NCI-H2227 treated with DMSO at 0.1 percent for 48 hours (cell line): ENCODE results near the gene FITM1.
A peak's percentile ranks its signal among the peaks of the same experiment; 100 is the strongest.

Experiments used
- DNase-seq: peaks from one replicate; lab custom pipeline; 2025; lab: John Stamatoyannopoulos, UW

FITM1 gene

DNA sequence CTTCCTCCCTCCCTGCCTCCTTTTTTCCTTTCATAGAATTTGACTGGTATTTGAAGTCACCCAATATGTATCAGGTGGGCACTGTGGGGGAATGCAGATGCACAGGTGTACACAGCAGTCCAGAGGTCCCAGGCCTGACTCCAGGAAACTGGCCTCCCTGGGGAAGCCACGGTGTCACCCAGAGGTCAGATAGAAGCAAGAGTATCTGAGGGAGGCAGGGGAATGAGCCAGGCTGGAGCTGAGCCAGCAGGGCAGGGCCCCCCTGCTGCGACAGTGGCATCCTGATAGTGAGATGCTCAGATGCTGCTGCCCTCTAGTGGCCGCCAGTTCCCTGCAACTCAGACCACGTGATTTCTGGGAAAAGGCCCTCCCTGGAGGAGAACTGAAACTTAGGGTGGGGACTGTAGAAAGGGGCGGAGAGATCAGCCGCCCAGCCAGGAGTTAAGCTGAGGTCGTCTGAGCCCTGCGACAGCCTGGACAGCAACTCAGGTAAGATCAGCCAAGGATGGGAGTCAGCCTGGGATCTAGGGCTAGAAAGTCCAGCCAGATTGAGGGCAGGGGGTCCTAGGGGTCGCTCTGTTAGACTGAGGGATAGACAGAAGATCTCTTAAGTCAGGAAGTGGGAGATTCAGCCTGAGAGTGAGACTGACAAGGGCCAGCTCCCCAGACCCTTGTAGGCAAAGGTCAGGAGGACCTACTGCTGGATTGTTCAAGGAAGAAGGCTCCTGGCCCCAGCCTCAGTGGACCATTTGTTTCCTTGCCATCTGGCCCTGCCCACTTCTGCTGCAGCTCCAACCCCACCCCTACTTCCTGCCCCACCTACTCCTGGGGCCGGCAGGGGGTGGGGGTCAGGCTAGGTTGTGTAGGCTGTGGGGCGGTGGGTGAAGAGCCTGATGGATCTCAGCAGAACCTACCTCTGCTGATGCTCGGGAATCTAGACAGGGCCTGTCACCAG, 30.7 kb downstream of the FITM1 start, which contains the start of gene IRF9:
TSS of gene IRF9 (plus strand) at position 416 of the 955 bp plus-strand sequence. CDS start 880 bp downstream, outside the sequence.
- DNase-seq, result peak; percentile 93

DNA sequence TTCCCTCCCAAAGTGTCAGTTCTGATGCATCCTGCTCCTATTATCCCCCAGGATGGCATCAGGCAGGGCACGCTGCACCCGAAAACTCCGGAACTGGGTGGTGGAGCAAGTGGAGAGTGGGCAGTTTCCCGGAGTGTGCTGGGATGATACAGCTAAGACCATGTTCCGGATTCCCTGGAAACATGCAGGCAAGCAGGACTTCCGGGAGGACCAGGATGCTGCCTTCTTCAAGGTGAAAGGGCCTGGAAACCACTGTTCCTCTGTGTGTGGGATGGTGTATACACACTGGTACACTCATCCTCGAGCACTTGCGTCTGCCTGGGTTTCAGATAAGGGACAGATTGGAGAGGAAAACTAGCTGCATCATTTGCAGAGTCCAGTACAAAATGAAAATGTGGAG, 31.6 kb downstream of the FITM1 start:
- no peak for DNase-seq

GRCh38 chr14:24164518-24164991, 34.1 kb downstream of the FITM1 start:
- no peak for DNase-seq

- DNase-seq, result no peak
Measured at GRCh38 chr14:24165785-24166184, 35.3 kb downstream of the FITM1 start.

DNA sequence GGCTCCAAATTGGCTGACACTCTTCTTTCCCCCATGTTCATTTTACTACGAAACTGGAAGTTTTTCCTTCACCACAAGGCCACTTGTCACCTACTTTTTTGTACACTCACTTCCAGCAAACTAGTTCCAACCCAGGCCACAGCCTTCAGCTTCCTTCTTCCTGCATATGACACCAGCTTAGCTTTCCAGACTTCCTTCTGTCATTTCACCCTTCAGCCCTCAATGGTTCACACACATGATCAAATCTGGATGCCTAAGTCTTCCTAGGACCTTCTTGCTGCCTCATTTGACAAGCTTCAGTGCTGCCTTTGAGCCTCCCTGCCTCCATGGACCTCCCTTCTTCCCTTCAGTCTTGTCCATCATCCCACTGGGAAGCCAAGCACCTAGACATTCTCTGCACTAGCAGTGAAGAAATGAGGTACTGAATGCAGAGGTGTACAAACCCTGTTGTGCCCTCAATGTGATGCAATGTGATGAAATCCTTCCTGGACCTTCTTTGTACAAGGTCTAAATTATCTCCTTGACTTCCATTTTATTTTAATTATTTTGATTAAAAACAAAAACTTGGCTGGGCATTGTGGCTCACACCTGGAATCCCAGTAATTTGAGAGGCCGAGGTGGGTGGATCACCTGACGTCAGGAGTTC, 37.1 kb downstream of the FITM1 start:
- no peak for DNase-seq

GRCh38 chr14:24171422-24172260, 41.2 kb downstream of the FITM1 start, which contains the start of gene REC8:
TSS of gene REC8 (plus strand) at chr14:24172080. CDS start at chr14:24172553, 473 bp downstream.
- DNase-seq, result peak; percentile 98

GRCh38 chr14:24172261-24172860, 41.9 kb downstream of the FITM1 start:
- DNase-seq, result no peak

DNA sequence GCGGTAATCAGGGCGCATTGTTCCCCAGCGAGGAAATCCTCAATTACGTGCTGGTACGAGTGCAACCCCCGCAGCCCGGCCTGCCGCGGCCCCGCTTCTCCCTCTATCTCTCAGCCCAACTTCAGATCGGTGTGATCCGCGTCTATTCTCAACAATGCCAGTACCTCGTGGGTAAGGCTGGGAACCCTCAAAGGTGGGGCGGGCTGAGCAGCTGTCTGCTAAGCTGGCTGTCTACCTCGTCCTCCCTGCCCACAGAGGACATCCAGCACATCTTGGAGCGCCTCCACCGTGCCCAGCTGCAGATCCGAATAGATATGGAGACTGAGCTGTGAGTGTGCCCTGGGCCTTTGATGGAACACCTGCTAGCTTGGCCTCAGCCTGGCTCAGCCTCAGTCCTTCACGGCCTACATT, 42.4 kb downstream of the FITM1 start:
- no peak for DNase-seq

DNA sequence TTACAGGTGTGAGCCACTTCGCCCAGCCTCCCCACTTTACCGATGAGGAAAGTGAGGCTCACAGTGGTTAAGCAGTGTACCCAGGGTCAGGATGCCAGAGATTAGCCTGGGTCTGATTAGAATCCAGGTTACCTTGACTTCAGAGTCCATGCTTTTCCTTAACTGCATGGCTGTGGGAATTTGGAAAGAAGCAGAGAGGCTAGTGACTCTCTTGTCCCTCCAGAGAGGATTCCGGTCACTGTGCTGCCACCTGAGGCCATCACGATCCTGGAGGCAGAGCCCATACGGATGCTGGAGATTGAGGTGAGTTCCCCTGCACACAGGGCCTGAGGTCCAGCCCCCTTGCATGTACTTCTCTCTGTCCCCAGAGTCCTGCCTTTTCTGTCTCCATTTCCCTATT, 46.1 kb downstream of the FITM1 start:
- no peak for DNase-seq

DNA sequence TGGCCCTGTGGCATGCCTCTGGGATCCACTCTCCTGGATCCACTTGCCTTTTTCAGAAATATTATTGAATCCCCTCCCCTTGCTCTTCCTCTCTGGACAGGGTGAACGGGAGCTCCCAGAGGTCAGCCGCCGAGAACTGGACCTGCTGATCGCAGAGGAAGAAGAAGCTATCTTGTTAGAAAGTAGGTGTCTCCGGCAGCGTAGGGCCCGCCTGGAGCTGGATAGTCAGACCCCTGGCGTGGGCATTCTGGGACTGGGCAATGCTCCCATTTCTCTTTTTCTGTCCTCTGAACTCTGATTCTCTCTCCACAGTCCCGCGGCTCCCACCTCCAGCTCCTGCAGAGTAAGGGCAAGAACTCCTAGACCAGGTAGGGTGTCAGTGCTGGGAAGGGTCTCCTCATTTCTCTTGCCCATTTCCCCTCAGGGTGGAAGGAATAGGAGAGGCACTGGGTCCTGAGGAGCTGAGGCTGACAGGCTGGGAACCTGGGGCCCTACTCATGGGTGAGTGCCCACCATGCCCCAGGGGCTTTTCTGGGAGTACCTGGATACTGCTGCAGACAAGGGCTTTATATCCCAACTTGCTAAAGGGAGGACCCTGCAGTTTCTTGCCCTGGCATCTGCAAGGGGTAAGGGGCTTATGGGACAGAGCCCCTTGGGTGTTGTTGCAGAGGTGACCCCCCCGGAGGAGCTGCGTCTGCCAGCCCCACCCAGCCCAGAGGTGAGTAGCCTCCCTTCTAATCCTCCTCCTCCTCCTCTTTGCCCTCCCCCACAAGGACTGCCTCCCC, 46.8 kb downstream of the FITM1 start:
- DNase-seq, result no peak

DNA sequence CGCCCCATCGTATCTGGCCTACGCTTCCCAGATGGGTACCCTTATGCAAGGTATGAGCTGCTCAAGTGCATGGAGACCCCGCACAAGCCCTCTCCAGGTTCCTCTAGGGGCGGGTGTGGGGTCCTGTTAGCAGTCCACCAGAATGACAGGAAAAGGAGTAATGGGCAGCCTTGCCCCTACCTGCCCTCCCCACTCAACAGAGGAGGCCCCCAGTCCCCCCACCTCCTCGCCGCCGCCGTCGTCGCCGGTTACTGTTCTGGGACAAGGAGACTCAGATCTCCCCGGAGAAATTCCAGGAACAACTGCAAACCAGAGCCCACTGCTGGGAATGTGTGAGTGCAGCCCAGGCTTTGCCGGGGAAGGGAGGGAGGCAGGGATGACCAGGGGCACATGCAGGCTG, 47.4 kb downstream of the FITM1 start:
- no peak for DNase-seq

- DNase-seq, result no peak
Measured at GRCh38 chr14:24178399-24179178, 48.1 kb downstream of the FITM1 start.

- DNase-seq, result no peak
Measured at GRCh38 chr14:24179294-24179960, 49.0 kb downstream of the FITM1 start.

DNA sequence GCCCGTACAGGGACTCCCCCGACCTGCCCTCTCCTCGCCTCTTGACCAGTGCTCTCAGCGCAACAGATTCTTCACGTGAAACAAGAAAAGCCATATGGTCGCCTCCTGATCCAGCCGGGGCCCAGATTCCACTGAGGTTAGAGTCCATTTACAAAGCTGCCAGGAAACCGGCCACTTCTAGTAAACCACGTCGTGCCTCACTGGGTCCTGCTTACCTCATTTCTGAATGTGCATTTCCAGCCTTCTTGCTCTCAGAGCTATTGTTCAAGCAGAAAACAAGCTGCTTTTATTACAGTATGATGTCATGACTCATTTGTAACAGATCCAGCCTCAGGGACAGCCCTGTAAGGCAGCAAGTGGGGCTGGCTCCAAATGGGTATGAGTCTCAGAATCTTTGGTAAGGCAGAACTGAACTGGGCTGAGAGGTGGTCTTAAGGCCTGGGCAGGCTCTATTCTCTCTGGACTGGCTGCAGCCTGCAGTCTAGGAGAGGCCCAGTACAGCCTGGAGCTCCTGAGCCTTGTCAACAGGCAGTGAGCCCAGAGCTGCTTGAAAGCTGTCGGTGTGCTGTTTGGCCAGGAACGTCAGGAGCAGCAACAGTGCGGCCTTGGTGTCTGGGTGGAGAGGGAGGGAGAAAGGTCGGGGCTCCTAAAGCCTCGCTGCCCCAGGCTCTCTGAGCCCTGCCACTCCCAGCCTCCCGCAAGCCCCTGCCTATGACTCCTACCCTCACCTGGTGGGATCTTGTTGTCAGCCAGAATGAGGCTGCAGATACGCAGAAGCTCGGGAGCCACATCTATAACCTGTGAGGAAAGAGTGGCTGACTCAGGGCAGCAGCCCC, 49.7 kb downstream of the FITM1 start:
- DNase-seq, result no peak

GRCh38 chr14:24181371-24182077, 51.1 kb downstream of the FITM1 start:
- no peak for DNase-seq
